ENCODE data around the gene OR1C1.
"Not testable (repeated sequence)": the region's sequence is repeated elsewhere in the genome, so short reads cannot be mapped to it uniquely, and the experiment has no call there.

Gene OR1C1

DNA sequence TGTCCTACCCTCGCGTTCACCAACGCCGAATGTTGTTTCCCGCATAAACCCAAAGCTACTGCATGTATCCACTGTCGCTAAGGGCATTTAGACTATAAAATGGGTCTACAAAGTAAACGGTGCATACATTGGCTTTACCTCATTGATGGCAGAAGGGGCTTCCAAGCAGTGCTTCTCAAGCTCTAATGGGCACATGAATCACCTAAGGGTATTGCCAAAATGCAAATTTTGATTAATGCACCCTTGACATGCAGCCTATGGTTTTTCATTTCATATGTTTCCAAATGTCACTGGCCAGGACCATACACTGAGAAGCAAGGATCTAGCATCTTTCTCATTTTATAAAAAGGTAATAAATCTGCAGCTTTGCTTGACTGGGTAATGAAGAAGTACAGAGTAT lies 46.6 kb downstream of the OR1C1 start:
- H3K27me3 ChIP-seq (ENCODE audit: insufficient read depth, poor library complexity, severe bottlenecking) = no peaks in the 10 kb centered on the region
- TF ChIP-seq, protein P1, sequence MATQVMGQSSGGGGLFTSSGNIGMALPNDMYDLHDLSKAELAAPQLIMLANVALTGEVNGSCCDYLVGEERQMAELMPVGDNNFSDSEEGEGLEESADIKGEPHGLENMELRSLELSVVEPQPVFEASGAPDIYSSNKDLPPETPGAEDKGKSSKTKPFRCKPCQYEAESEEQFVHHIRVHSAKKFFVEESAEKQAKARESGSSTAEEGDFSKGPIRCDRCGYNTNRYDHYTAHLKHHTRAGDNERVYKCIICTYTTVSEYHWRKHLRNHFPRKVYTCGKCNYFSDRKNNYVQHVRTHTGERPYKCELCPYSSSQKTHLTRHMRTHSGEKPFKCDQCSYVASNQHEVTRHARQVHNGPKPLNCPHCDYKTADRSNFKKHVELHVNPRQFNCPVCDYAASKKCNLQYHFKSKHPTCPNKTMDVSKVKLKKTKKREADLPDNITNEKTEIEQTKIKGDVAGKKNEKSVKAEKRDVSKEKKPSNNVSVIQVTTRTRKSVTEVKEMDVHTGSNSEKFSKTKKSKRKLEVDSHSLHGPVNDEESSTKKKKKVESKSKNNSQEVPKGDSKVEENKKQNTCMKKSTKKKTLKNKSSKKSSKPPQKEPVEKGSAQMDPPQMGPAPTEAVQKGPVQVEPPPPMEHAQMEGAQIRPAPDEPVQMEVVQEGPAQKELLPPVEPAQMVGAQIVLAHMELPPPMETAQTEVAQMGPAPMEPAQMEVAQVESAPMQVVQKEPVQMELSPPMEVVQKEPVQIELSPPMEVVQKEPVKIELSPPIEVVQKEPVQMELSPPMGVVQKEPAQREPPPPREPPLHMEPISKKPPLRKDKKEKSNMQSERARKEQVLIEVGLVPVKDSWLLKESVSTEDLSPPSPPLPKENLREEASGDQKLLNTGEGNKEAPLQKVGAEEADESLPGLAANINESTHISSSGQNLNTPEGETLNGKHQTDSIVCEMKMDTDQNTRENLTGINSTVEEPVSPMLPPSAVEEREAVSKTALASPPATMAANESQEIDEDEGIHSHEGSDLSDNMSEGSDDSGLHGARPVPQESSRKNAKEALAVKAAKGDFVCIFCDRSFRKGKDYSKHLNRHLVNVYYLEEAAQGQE (IDR thresholded peaks at IDR 0.05; ENCODE audit: insufficient replicate concordance, low read depth) = no peak
- no peak for TF ChIP-seq GABPA (IDR thresholded peaks at IDR 0.05; ENCODE audit: low read depth)
- TF ChIP-seq SPI1 (IDR thresholded peaks at IDR 0.05; ENCODE audit: borderline replicate concordance, low read depth) = no peak
- no peak for TF ChIP-seq CTCF (IDR thresholded peaks at IDR 0.05; ENCODE audit: insufficient read depth, low read length)
- TF ChIP-seq POLR2AphosphoS5 (IDR thresholded peaks at IDR 0.05; ENCODE audit: low read depth) = no peak
- no peak overlapping the region for H3K27ac ChIP-seq (replicated peaks)
- no peak overlapping the region for H3K4me3 ChIP-seq (replicated peaks; ENCODE audit: insufficient read depth, low read length)
- DNase-seq (ENCODE audit: low read depth in 1 of 2, low spot score in 1 of 2) = no peak

DNA sequence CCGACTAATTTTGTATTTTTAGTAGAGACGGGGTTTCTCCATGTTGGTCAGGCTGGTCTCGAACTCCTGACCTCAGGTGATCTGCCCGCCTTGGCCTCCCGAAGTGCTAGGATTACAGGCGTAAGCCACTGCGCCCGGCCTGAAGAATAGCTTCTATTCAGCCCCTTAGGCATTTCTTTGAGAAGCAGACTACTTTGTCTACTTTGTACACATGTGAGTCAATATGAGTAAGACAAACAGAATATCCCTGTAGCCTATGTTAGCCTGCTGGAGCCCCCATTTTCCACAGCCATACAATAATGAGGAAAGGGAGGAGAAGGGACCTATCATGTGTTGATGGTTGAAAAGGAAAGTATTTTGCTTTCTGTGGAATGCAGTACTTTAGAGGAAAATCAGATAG lies 49.7 kb downstream of the OR1C1 start:
- H3K4me3 ChIP-seq (replicated peaks; ENCODE audit: insufficient read depth, low read length); H3K27me3 ChIP-seq (ENCODE audit: insufficient read depth, poor library complexity, severe bottlenecking); H3K27ac ChIP-seq (replicated peaks); DNase-seq (ENCODE audit: low read depth in 1 of 2, low spot score in 1 of 2): not testable (repeated sequence)

All from HL-60 (cell line).